Putamen (tissue), 1 donor: ENCODE results near the gene SH3RF1.
A peak's percentile ranks its signal among the peaks of the same experiment; 100 is the strongest.

Experiments
- DNase-seq: peaks from one replicate; pipeline ENCODE4 v3.0.0-alpha.2; 2016; ENCODE audit warnings: low spot score

The SH3RF1 gene

DNA sequence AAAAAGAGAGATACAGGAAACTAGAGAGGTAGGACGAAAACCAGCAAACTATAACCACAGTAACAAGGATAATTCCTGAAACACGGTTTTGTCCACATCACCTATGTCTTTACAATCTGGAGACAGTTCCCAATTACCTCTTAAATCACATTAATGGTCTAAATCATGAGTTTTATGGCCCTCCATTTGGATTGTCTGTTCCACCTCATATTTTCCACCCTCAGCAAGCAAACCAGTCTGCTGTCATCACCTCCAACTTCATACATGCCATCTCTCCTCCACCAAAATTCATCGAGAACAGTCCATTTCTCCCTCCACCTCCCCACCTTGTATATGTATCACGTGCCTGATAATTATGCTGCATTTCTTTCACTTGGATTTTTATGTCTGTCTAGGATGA, 107.3 kb downstream of the SH3RF1 start:
- no peak for DNase-seq

GRCh38 chr4:169160825-169161224, 109.9 kb downstream of the SH3RF1 start:
- no peak for DNase-seq

GRCh38 chr4:169159624-169160171, 111.1 kb downstream of the SH3RF1 start:
- DNase-seq, result peak; percentile 29

DNA sequence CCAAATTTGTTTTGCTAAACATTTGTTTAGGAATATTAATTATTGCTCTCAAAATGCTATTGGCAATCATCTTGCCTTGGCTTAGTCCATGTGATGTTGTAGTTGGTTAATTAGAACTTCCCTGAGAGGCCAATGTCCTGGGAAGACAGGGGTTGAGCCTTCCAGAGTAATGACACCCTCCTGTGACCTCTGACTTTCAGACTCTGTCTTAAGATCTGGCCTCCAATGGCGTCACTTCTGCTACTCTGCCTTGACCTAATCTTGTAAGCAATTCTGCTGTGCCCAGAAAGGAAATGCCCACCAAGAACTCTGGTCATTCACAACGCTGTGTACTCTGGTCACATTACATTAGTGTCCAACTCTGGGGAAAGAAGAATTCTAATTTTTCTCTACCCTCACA, 111.9 kb downstream of the SH3RF1 start:
- no peak for DNase-seq

DNA sequence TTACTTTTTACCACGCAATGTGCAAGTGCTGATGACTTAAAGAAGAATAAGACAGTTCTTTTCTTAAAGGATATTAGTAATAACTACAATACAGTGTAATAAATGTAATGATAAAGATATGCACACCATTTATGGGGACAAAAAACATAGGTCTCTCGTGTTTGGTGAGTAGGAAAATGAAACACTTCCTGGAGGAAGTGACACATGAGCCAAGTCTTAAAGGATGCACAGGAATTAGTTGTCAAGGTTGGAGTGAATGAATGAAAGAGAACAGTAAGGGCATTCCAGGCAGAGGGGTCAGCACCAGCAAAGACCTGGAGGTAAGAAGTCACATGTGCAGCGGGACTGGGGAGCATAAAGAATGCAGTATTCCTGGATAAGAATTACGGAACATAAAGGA, 112.7 kb downstream of the SH3RF1 start:
- DNase-seq, result no peak

- no peak for DNase-seq
These were observed 114.4 kb downstream of the SH3RF1 start for GRCh38 chr4:169156392-169156791.

- DNase-seq, result no peak
These were observed 116.6 kb downstream of the SH3RF1 start for GRCh38 chr4:169154121-169154520.

GRCh38 chr4:169153481-169154087, 117.2 kb downstream of the SH3RF1 start:
- no peak for DNase-seq

- no peak for DNase-seq
These were observed 117.9 kb downstream of the SH3RF1 start for GRCh38 chr4:169152899-169153298.

- DNase-seq, result no peak
These were observed 118.7 kb downstream of the SH3RF1 start for GRCh38 chr4:169152098-169152497.

DNA sequence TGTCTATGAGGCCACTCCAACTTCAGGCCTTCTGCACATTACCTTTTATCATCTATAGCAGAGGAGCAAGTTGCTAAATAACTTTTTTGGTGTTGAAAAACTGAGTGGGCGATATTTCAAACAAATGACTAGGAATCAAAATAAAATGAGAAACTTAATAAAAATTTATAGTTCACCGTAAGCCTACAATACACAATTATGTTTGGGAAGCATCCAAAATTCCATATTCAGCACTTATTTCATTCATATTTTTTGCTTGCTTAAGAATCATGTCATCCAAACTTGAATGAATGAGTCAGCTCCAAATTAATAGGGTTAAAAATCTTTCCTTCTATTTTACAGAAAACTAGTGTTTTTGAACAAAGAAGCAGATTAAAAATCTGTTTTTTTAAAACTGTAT, 119.1 kb downstream of the SH3RF1 start:
- DNase-seq, result no peak

DNA sequence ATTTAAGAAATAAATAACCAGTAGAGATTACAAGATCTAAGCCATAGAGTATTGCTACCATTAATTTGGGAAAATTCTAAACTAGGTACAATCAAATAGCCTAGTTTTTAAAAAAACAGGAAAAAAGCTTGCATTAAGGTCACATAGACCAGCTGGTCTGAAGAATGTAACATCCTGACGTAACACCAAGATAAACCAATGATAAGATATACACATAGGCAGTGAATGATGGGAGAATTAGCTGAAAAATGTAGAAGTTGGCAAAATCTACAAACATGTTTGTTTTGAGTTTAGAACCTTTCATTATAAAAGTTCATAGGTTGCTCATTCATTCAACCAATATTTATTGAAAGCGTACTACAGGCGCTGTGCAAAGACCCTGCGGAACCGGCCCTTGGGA, 120.0 kb downstream of the SH3RF1 start:
- no peak for DNase-seq

DNA sequence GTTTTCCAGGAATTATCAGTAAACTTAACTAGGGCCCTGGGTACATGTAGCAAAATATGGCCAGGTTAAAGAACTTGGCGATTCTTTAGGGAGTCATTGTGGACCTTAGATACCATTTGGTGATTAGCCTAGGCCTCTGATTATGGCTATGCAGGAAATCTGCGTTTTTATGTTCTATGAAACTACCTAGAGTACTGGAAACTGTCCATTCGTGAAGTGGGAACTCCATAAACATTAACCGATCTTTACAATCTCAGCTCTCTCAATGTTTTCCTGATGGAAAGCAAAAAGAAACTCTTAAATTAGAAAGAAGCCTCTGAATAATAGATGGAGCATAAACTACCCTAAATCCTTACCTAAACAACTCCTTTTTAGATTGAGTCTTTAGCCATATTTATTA, 121.9 kb downstream of the SH3RF1 start:
- no peak for DNase-seq

GRCh38 chr4:169147191-169147590, 123.6 kb downstream of the SH3RF1 start:
- DNase-seq, result no peak

GRCh38 chr4:169144061-169144600, 126.6 kb downstream of the SH3RF1 start:
- DNase-seq, result no peak

DNA sequence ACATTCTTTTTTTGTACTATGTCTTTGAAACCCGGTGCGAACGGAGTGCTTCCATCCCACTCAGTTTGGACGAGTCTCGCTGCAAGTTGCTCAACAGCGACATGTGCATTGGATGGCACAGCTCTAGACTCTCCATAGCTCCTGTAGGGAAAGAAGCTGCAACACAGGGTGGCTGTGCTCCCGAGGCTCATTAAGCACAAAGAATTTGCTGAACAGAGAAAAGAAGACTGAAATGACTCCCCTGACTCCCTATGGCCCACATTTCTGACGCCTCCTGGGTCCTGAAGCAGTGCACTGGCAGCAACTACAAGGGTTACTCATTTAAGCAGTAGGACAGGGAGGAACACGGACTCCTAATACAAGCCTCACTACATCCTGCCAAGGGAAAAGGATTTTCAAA, 127.4 kb downstream of the SH3RF1 start:
- DNase-seq, result no peak

- no peak for DNase-seq
These were observed 127.8 kb downstream of the SH3RF1 start for GRCh38 chr4:169142906-169143305.

DNA sequence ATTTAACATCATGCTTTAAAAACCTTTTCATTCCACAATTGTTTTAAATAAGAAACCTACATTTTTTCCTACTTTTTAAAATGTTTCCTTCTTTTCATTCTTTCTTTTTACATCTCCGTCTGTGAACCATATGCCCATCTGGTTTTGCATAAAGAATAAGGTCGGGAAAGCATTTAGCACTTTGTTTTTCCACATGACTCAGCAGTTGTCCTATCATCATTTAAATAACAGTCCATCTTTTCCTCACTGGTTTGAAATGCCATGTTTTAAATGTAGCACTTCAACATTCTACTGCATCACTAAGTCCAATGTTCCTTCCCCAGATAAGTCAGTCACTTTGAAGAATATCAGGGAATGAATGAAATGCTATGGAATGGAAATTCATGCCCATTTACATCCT, 128.4 kb downstream of the SH3RF1 start:
- no peak for DNase-seq

- DNase-seq, result no peak
These were observed 131.7 kb downstream of the SH3RF1 start for GRCh38 chr4:169139021-169139420.

- no peak for DNase-seq
These were observed 133.2 kb downstream of the SH3RF1 start for GRCh38 chr4:169137558-169137920.

DNA sequence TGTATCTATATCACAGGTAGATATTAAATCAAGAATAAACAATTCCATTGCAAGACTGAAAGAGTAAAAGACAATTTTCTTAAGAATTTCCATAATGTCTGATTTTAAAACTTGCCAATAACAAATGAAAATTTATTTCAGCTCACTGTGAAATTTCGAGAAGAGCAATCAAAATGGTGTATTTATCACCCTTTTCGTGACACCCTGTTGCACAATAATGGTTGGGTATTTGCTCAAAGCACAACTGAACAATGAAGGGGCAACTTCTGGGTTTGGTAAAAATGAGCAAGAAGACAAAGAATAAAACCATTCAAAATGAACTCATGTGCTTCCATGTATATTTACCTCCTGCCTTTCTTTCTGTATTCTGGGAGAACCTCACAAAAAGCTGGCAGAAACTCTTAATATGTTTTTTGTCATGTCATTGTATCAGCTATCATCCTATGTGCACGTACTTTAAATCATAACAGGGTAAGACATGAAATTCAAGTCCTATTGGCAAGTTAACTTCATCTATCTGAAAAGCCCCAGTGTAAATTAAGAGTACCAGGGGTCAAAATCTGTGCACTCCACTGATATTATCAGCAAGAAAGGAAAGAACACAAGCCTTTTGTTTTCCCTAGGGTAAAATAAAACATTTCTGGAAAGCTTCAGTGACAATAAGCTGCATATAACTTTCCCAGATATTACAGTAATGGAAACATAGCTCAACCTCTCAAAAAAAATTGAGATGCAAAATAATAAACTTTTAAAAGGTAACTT, 133.8 kb downstream of the SH3RF1 start:
- DNase-seq, result no peak

DNA sequence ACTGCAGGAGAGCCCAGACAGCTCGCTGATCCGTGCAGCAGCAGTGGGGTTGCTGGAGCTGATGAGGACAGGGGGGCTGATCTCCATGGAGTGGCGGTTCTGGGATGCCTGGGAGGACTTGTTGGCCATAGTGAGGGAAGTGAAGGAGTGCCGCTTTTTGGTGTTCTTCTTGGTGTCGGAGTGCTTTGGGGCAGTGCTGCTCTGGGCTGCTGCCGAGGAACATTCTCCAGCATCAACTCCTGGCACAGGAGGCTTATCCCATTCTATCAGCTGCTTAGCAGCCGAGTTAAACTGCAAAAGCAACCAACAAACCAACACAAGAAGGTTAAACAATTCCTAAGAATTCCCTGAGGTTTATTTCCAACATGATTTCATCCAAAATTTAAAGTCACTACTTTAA, 134.4 kb downstream of the SH3RF1 start:
- no peak for DNase-seq

DNA sequence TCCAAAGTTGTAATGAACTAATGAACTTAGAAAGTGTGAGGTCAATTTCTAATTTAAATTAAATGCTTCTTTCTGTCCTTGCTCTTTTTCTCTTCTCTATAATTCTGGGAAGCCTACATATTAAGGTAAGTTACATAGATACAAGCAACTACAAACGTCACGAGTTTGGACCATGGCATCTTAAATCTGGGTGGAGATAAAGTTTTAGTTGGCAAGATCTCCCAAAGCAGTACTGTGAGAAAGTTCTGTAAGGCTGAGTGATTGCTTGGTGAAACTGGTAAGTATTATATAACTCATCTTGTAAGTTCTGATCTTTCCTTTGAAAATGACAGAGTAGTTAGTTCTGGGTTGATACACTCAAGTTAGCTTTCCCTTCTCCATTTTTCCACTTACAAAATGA, 135.0 kb downstream of the SH3RF1 start:
- DNase-seq, result no peak
